Right lobe of liver (tissue), 6 donors: ENCODE data around the gene ADAM23. TPM values are rescaled to one million over a fixed set of nuclear protein-coding genes. Genes with fewer than 3 reads are reported as not detected.

Experiments
- ATAC-seq, 4 donors: fragments of 200-7000 bp; cut with Tn5 transposase; one replicate each; pipeline ENCODE4 v1.9.1; 2020; ENCODE audit warnings: mild to moderate bottlenecking in 4 of 4, moderate library complexity in 4 of 4
- DNase-seq, 3 donors: peaks; one replicate each; pipeline ENCODE4 v3.0.0-alpha.2; 2020
- H3K27ac ChIP-seq, 3 donors: fragments of 200-600 bp; one replicate each; pipeline ENCODE4 v1.8.0; 2022
- H3K27me3 ChIP-seq, 2 donors: fragments of 200-600 bp; one replicate each; pipeline ENCODE4 v1.8.0; 2022
- H3K36me3 ChIP-seq, 4 donors: fragments of 200-600 bp; sonication (generic) in 1 of 4; one replicate each; pipeline versions ENCODE4 v1.5.1 to v1.8.0; 2017 to 2022; ENCODE audit warnings: control low read depth in 1 of 4
- H3K4me1 ChIP-seq, 4 donors: fragments of 200-600 bp; sonication (generic) in 1 of 4; one replicate each; pipeline versions ENCODE4 v1.5.1 to v1.8.0; 2017 to 2022; ENCODE audit warnings: control low read depth in 1 of 4
- H3K4me3 ChIP-seq, 3 donors: fragments of 200-600 bp; one replicate each; pipeline ENCODE4 v1.8.0; 2022
- H3K9me3 ChIP-seq, 4 donors: fragments of 200-600 bp; sonication (generic) in 1 of 4; one replicate each; pipeline versions ENCODE4 v1.5.1 to v1.8.0; 2017 to 2022; ENCODE audit warnings: control low read depth in 1 of 4
- CTCF ChIP-seq, 4 donors: fragments of 200-600 bp in 3 of 4; fragments of 450-650 bp in 1 of 4; IDR thresholded peaks; one replicate each; pipeline versions ENCODE4 v1.5.1 to v1.8.0; 2016 to 2022; ENCODE audit warnings: antibody characterized with exemption in 4 of 4, mild to moderate bottlenecking in 2 of 4
- POLR2A ChIP-seq: fragments of 450-650 bp; IDR thresholded peaks from one replicate; pipeline ENCODE4 v1.6.1; 2017; ENCODE audit warnings: antibody characterized with exemption, mild to moderate bottlenecking
- WGBS: methylation state at CpG from one replicate; pipeline ENCODE4 v1.1.6; 2018; ENCODE audit warnings: low coverage, low lambda C conversion rate; ENCODE audit not compliant: insufficient coverage; ENCODE audit errors: missing lambda C conversion rate; 5-methylcytosine and 5-hydroxymethylcytosine counted together
- intact Hi-C, 2 donors: fragments of 100-400 bp; cut with DNase I; formaldehyde crosslinking; loops; one replicate each; pipeline versions ENCODE4 v1.11.2 to v1.14.1; 2022
- total RNA-seq, 6 experiments: library from RNA; depleted of rRNA in 2 of 6; stranded (reverse); fragments of >200 nt in 2 of 6; fragmentation: NEBNext Ultra II Directional in 3 of 6; extraction: Animal tissue kit (Norgen Biotek cat#: 25700) in 3 of 6; gene quantifications; one replicate each; pipeline versions ENCODE4 v1.1.0 to v1.2.4, GENCODE V29; 2016 to 2023
- donor health status: DM: no; HTN: yes; CAD: no.
- donor health status: DM: no; HTN: no; CAD: no.
- donor health status: DM: no; HTN: no; CAD: no.
- donor health status: DM: no; HTN: yes; CAD: no.
- donor health status: DM: no; HTN: yes; CAD: no.

The ADAM23 gene
- total RNA-seq, 6 experiments from 2014 or later = under 0.01 to 0.26 (median 0.09) TPM; not detected in 2

DNA sequence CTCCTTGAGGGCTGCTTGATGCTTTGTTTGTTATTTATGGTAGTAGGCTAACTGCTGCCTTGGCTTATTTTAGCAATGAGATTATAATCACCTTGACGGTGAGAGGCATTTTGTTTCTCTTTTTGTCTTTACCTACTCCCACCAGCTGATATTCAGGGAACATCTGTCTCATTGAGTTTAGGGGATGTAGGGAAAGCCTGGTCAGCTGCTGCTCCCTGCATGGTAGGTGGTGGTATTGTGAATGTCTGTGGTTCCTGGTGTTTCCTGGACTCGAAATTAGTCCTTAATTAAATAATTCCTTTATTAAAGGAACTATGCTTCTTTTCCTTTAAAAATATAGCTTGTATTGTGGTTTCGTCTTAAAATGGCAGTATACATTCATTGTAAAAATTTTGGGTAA is 77.8 kb downstream of the ADAM23 start:
- no peak for DNase-seq
- TF ChIP-seq POLR2A (no peak), CTCF (IDR thresholded peaks at IDR 0.05) (no peak)

GRCh38 chr2:206521612-206522011 is 78.3 kb downstream of the ADAM23 start:
- no peak for DNase-seq
- intact Hi-C loops = no loop called here
- no peak for ATAC-seq
- Histone ChIP-seq H3K27me3 (no peaks in the 10 kb centered on the region), H3K4me1 (no peaks in the 10 kb centered on the region), H3K27ac (no peak overlapping the region), H3K9me3 (no peaks in the 10 kb centered on the region), H3K36me3 (no peaks in the 10 kb centered on the region), H3K4me3 (no peak overlapping the region)
- 50% methylated on average over 1 of the region's 1 CpG for WGBS
- TF ChIP-seq POLR2A = no peak
- TF ChIP-seq CTCF (IDR thresholded peaks at IDR 0.05) = no peak

More for the DNA sequence above, 77.8 kb downstream of the ADAM23 start:
- Histone ChIP-seq H3K27me3 (no peaks in the 10 kb centered on the region), H3K36me3 (no peaks in the 10 kb centered on the region), H3K4me3 (no peak overlapping the region), H3K4me1 (no peaks in the 10 kb centered on the region), H3K27ac (no peak overlapping the region), H3K9me3 (no peaks in the 10 kb centered on the region)
- no peak for ATAC-seq
- WGBS = 37% methylated on average over 3 of the region's 3 CpGs
- intact Hi-C loops = no loop called here

GRCh38 chr2:206526416-206526815 is 83.1 kb downstream of the ADAM23 start:
- DNase-seq = no peak
- Histone ChIP-seq H3K4me3 (no peak overlapping the region), H3K27ac (no peak overlapping the region), H3K9me3 (no peaks in the 10 kb centered on the region), H3K4me1 (no peaks in the 10 kb centered on the region), H3K36me3 (no peaks in the 10 kb centered on the region), H3K27me3 (no peaks in the 10 kb centered on the region)
- TF ChIP-seq CTCF (IDR thresholded peaks at IDR 0.05) (no peak), POLR2A (no peak)
- WGBS = 60% methylated on average over 1 of the region's 1 CpG
- intact Hi-C loops = no loop called here
- no peak for ATAC-seq

- Histone ChIP-seq H3K4me3 (no peak overlapping the region), H3K27ac (no peak overlapping the region), H3K36me3 (no peaks in the 10 kb centered on the region), H3K27me3 (no peaks in the 10 kb centered on the region), H3K4me1 (no peaks in the 10 kb centered on the region), H3K9me3 (no peaks in the 10 kb centered on the region)
- TF ChIP-seq CTCF (IDR thresholded peaks at IDR 0.05) = no peak
- no peak for TF ChIP-seq POLR2A
- WGBS = 77% methylated on average over 2 of the region's 2 CpGs
- intact Hi-C loops = no loop called here
- ATAC-seq = no peak
- DNase-seq = no peak
These were observed 83.8 kb downstream of the ADAM23 start for GRCh38 chr2:206527153-206527552.

DNA sequence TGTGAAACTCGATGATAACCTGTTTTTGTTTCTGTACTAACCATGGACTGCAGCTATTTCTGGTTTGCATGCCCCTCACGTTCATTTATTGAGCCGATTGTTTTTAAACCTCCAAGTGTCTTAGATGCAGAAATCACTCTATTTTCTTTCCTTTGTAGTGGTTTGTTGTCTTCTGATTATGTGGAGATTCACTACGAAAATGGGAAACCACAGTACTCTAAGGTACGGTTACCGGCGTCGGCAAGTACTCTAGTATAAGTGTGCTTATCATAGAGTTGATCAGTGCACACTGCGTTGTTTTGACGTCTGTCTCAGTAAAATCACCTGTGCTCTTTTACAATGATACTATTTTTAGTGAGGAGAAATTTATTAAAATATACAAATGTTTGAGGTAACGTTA is 87.4 kb downstream of the ADAM23 start:
- no peak for TF ChIP-seq CTCF (IDR thresholded peaks at IDR 0.05)
- TF ChIP-seq POLR2A = no peak
- intact Hi-C loops = no loop called here
- Histone ChIP-seq H3K36me3 (no peaks in the 10 kb centered on the region), H3K9me3 (no peaks in the 10 kb centered on the region), H3K27ac (no peak overlapping the region), H3K4me1 (no peaks in the 10 kb centered on the region), H3K27me3 (no peaks in the 10 kb centered on the region), H3K4me3 (no peak overlapping the region)
- WGBS = 68% methylated on average over 11 of the region's 11 CpGs
- no peak for ATAC-seq
- no peak for DNase-seq
